CD4-positive, CD25-positive, alpha-beta regulatory T cell (primary cell): Measurements from ENCODE around the gene BABAM2. TPM values are rescaled to one million over a fixed set of nuclear protein-coding genes. Genes with fewer than 3 reads are reported as not detected.

Experiments used
- ATAC-seq, 2 donors: fragments of 150-1000 bp; cut with Tn5 transposase; one replicate each; pipeline ENCODE4 v1.10.0; 2021; ENCODE audit warnings: low read depth in 2 of 2, moderate number of reproducible peaks in 2 of 2, moderate library complexity in 1 of 2
- DNase-seq, 3 donors: peaks; one replicate each; pipeline versions ENCODE4 v3.0.0 to v3.0.0-alpha.2; 2012 to 2022; ENCODE audit warnings: mixed read lengths in 1 of 3
- H3K27ac ChIP-seq: one replicate; pipeline ENCODE4 v1.7.0; 2013; ENCODE audit warnings: mild to moderate bottlenecking, low read length; ENCODE audit not compliant: insufficient read depth, poor library complexity, severe bottlenecking
- H3K27me3 ChIP-seq: one replicate; pipeline ENCODE4 v1.7.0; 2013; ENCODE audit warnings: low read length; ENCODE audit not compliant: control insufficient read depth, insufficient read depth
- H3K36me3 ChIP-seq: one replicate; pipeline ENCODE4 v1.7.0; 2013; ENCODE audit warnings: mild to moderate bottlenecking, low read length, moderate library complexity; ENCODE audit not compliant: control insufficient read depth, insufficient read depth
- H3K4me1 ChIP-seq: 2 replicates; pipeline ENCODE4 v1.7.0; 2013; ENCODE audit warnings: mild to moderate bottlenecking, low read length; ENCODE audit not compliant: insufficient read depth, control insufficient read depth, poor library complexity, severe bottlenecking
- H3K4me3 ChIP-seq: one replicate; pipeline ENCODE4 v1.7.0; 2013; ENCODE audit warnings: low read depth, mild to moderate bottlenecking, low read length, moderate library complexity
- H3K9me3 ChIP-seq, 2 experiments: 1 replicate in 1 of 2; 2 replicates in 1 of 2; pipeline ENCODE4 v1.7.0; 2013; ENCODE audit warnings: low read length in 2 of 2, mild to moderate bottlenecking in 1 of 2, moderate library complexity in 1 of 2; ENCODE audit not compliant: control insufficient read depth in 2 of 2
- H3K27ac Mint-ChIP-seq, 3 donors: one replicate each; pipeline ENCODE4 v1.8.0; 2020 to 2022; ENCODE audit warnings: mild to moderate bottlenecking in 3 of 3, mixed read lengths in 3 of 3, moderate library complexity in 2 of 3
- H3K27me3 Mint-ChIP-seq: one replicate; pipeline ENCODE4 v1.8.0; 2022; ENCODE audit warnings: mild to moderate bottlenecking, mixed read lengths
- H3K36me3 Mint-ChIP-seq: one replicate; pipeline ENCODE4 v1.8.0; 2020; ENCODE audit warnings: mixed read lengths
- H3K4me1 Mint-ChIP-seq, 4 donors: one replicate each; pipeline ENCODE4 v1.8.0; 2020 to 2022; ENCODE audit warnings: mixed read lengths in 4 of 4, mild to moderate bottlenecking in 1 of 4
- H3K4me3 Mint-ChIP-seq, 4 donors: one replicate each; pipeline ENCODE4 v1.8.0; 2020 to 2022; ENCODE audit warnings: mild to moderate bottlenecking in 4 of 4, mixed read lengths in 4 of 4, moderate library complexity in 3 of 4
- H3K9me3 Mint-ChIP-seq, 7 donors: one replicate each; pipeline ENCODE4 v1.8.0; 2020 to 2022; ENCODE audit warnings: mixed read lengths in 7 of 7, mild to moderate bottlenecking in 3 of 7, moderate library complexity in 2 of 7
- polyA plus RNA-seq, 4 donors: library from polyadenylated mRNA; unstranded; fragments of 300-500 nt; fragmentation: Illumina TruSeq; gene quantifications; one replicate each; pipeline ENCODE4 v1.2.3, GENCODE V29; 2021
- total RNA-seq: library from RNA; stranded (reverse); gene quantifications from one replicate; pipeline ENCODE4 v1.2.3, GENCODE V29; 2022

BABAM2 gene
- total and polyA plus RNA-seq, 5 donors from 2014 or later: 42.9 to 70.0 (median 58.5) TPM

DNA sequence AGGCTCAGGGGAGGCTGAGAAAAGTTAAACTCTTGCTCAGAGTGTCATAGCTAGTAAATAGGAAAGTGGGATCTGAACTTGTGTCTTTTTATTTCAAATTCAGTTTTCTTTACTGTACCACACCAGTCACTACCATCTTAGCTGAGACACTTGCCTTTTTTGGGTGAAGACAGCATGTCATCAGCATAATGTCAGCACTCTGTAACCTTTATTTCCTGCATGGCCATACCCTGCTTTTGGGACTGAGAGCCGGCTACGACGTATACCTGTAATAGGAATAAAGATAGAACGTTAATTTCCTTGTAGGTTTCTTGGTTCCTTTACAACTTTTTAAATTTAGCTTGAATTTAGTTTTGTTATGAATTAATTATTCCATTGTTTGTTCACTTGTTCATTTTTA is 202.8 kb downstream of the BABAM2 start:
- ATAC-seq (no peak), DNase-seq (no peak)
- Histone ChIP-seq H3K27me3 (no peaks in the 10 kb centered on the region), H3K4me3 (no peak overlapping the region), H3K4me1 (no peaks in the 10 kb centered on the region), H3K27ac (no peak overlapping the region), H3K36me3 (no peaks in the 10 kb centered on the region), H3K9me3 (no peaks in the 10 kb centered on the region)
- Mint-ChIP-seq H3K27me3 (no peaks in the 10 kb centered on the region), H3K4me3 (no peak overlapping the region), H3K36me3 (peaks cover 16% of the 10 kb centered on the region), H3K27ac (no peak overlapping the region), H3K4me1 (peaks cover 0 to 5% (median 0%) of the 10 kb centered on the region in 4 donors), H3K9me3 (no peaks in the 10 kb centered on the region)

DNA sequence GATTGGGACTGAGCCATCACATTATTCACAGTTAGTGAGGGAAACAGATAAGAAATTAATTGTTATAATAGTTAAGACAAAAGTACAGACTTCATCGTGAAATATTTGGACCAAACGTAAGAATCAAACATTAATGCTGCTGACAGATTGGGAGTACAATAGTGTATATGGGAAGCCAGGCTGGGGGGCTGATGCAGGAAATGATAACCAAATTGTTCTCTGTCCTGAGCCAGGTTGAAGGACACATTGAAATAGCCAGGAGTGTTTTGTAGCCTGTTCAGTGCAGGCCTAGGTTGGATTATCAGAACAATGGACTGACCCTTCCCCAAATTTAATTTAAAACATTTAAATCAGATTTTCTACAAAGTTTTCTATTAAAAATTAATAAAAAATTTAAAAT is 203.2 kb downstream of the BABAM2 start:
- H3K27ac ChIP-seq: no peak overlapping the region
- no peak overlapping the region for H3K4me3 Mint-ChIP-seq
- no peaks in the 10 kb centered on the region for H3K9me3 ChIP-seq
- peaks cover 13% of the 10 kb centered on the region for H3K36me3 Mint-ChIP-seq
- peaks cover 0 to 5% (median 0%) of the 10 kb centered on the region in 4 donors for H3K4me1 Mint-ChIP-seq
- no peaks in the 10 kb centered on the region for H3K36me3 ChIP-seq
- H3K4me3 ChIP-seq: no peak overlapping the region
- DNase-seq: no peak
- no peak overlapping the region for H3K27ac Mint-ChIP-seq
- H3K9me3 Mint-ChIP-seq: no peaks in the 10 kb centered on the region
- no peaks in the 10 kb centered on the region for H3K27me3 ChIP-seq
- ATAC-seq: no peak
- H3K27me3 Mint-ChIP-seq: no peaks in the 10 kb centered on the region
- H3K4me1 ChIP-seq: no peaks in the 10 kb centered on the region

DNA sequence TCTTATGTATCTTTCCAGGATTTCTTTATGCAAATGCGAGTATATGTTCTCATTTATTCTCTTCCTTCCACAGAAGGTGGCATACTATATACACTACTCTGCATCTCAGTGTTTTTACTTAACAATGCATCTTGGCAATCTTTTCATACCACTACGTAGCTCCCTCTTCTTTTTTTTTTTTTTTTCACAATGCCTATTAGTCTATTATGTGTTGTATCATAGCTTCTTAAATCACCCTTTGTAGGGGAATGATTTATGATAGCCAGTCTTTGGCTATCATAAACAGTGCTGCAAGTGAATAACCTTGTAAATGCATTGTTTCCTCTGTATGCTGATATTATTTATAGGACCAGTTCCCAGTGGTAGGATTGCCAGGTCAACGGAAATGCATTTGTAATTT is 204.2 kb downstream of the BABAM2 start:
- Histone ChIP-seq H3K27me3 (no peaks in the 10 kb centered on the region), H3K27ac (no peak overlapping the region), H3K4me1 (no peaks in the 10 kb centered on the region), H3K9me3 (no peaks in the 10 kb centered on the region), H3K4me3 (no peak overlapping the region), H3K36me3 (no peaks in the 10 kb centered on the region)
- Mint-ChIP-seq H3K27me3 (no peaks in the 10 kb centered on the region), H3K27ac (no peak overlapping the region), H3K9me3 (no peaks in the 10 kb centered on the region), H3K4me3 (no peak overlapping the region), H3K4me1 (no peaks in the 10 kb centered on the region), H3K36me3 (peaks cover 8% of the 10 kb centered on the region)
- DNase-seq (no peak), ATAC-seq (no peak)

DNA sequence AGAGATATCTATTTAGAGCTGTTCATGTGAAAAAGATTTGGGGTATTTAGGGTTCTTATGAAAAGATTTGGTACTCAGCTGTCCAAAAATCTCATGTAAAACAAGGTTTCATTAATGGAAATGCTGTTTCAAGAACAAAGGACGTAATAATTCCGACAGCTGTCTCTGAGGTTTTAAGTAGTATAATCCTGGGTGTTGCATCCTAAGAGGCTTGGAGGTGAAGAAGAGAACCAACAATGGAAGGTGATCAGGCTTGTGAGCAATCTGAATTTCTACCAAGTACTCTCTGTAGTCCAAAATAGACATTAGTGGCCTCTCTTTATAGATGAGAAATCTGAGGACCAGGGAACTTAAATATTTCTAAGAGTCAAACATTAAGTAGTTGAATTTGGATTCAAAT is 205.1 kb downstream of the BABAM2 start:
- H3K4me1 ChIP-seq: no peaks in the 10 kb centered on the region
- no peak overlapping the region for H3K4me3 ChIP-seq
- Mint-ChIP-seq H3K27me3 (no peaks in the 10 kb centered on the region), H3K4me3 (no peak overlapping the region), H3K27ac (no peak overlapping the region), H3K36me3 (peaks cover 11% of the 10 kb centered on the region), H3K4me1 (no peaks in the 10 kb centered on the region), H3K9me3 (no peaks in the 10 kb centered on the region)
- no peaks in the 10 kb centered on the region for H3K36me3 ChIP-seq
- ATAC-seq (no peak), DNase-seq (no peak)
- H3K9me3 ChIP-seq: no peaks in the 10 kb centered on the region
- H3K27ac ChIP-seq: no peak overlapping the region
- no peaks in the 10 kb centered on the region for H3K27me3 ChIP-seq

DNA sequence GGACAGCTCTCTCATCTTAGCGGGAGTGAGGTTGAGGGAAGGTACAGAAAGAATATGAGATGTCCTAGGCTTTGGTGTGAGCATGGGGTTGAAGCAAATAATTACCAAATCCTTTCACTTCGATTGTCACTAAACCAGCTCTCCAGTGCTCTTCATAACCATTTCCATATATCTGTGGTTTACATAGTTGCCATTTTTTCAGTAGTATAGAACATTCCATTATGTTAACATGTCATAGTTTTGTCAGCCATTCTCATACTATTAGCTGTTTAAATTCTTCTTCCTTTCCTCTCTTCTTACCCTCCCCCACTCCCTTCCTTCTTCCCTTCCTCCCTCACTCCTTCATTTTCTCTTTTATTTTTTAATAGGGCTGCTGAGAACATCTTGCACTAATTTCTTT is 205.9 kb downstream of the BABAM2 start:
- H3K9me3 Mint-ChIP-seq: no peaks in the 10 kb centered on the region
- Histone ChIP-seq H3K36me3 (no peaks in the 10 kb centered on the region), H3K4me3 (no peak overlapping the region), H3K4me1 (no peaks in the 10 kb centered on the region), H3K9me3 (no peaks in the 10 kb centered on the region), H3K27ac (no peak overlapping the region), H3K27me3 (no peaks in the 10 kb centered on the region)
- ATAC-seq (no peak), DNase-seq (no peak)
- peaks cover 0 to 3% (median 0%) of the 10 kb centered on the region in 4 donors for H3K4me1 Mint-ChIP-seq
- no peaks in the 10 kb centered on the region for H3K27me3 Mint-ChIP-seq
- H3K4me3 Mint-ChIP-seq: no peak overlapping the region
- peak overlapping the region in 1 of 3 donors; percentile 21 for H3K27ac Mint-ChIP-seq
- peaks cover 13% of the 10 kb centered on the region for H3K36me3 Mint-ChIP-seq

DNA sequence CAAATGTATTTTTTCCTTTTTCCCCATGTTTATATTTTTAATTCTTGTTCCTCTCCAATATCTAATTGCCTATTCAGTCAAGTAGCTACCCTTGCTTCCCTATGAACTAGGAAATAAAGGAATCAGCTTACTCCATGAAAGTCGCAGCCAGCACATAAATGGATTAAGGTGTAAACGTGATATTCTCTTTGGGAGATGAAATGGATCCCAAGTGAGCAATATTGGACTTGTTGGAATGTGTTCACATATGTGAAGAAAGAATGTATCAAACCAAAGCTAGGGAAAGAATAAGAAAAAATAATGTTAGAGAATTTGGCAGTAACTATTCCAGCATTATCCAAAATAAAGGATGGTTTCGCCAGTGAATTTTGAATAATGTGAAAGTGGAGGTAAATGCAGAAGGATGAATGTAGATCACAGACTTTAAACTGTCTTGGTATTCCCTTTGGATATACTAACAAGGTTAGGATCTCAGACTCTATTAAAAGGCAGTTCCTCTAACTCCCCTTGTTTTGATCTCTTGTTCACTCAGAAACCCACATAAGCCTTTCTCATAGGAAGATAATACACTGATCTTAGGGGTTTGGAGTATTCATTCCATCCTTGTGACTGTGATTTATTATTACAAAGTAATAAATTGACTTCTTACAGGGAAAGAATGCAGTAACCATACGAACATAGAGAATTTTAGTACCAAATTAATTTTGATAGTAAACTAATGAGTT is 208.1 kb downstream of the BABAM2 start:
- Mint-ChIP-seq H3K27ac (no peak overlapping the region), H3K27me3 (no peaks in the 10 kb centered on the region), H3K4me3 (no peak overlapping the region), H3K36me3 (peaks cover 16% of the 10 kb centered on the region), H3K4me1 (peaks cover 0 to 9% (median 1%) of the 10 kb centered on the region in 4 donors), H3K9me3 (no peaks in the 10 kb centered on the region)
- no peaks in the 10 kb centered on the region for H3K27me3 ChIP-seq
- H3K27ac ChIP-seq: no peak overlapping the region
- DNase-seq (no peak), ATAC-seq (no peak)
- no peaks in the 10 kb centered on the region for H3K36me3 ChIP-seq
- H3K9me3 ChIP-seq: no peaks in the 10 kb centered on the region
- no peak overlapping the region for H3K4me3 ChIP-seq
- no peaks in the 10 kb centered on the region for H3K4me1 ChIP-seq

DNA sequence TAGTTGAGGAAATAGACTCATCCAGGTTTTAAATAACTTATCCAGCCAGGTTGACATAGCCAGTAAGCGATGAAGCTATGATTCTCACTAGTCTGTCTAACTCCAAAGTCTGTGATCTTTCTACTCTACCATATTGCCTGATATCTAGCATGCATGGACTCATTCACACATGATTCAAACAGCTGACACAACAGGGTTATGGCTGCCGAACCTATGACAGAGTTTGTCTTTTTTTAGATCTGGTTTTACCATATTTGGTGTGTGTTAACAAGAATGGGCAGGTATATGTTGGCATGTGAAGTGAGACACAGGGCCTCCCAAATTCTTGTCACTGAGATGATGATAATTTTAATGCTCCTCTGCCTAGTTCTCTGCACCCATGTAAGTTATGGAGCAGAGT is 210.6 kb downstream of the BABAM2 start:
- Histone ChIP-seq H3K36me3 (no peaks in the 10 kb centered on the region), H3K9me3 (no peaks in the 10 kb centered on the region), H3K4me1 (no peaks in the 10 kb centered on the region), H3K27me3 (no peaks in the 10 kb centered on the region), H3K27ac (no peak overlapping the region), H3K4me3 (no peak overlapping the region)
- Mint-ChIP-seq H3K27ac (peak overlapping the region in 1 of 3 donors; percentile 28), H3K4me3 (no peak overlapping the region), H3K36me3 (peaks cover 16% of the 10 kb centered on the region), H3K4me1 (peaks cover 0 to 9% (median 1%) of the 10 kb centered on the region in 4 donors), H3K9me3 (no peaks in the 10 kb centered on the region), H3K27me3 (no peaks in the 10 kb centered on the region)
- ATAC-seq (no peak), DNase-seq (no peak)

DNA sequence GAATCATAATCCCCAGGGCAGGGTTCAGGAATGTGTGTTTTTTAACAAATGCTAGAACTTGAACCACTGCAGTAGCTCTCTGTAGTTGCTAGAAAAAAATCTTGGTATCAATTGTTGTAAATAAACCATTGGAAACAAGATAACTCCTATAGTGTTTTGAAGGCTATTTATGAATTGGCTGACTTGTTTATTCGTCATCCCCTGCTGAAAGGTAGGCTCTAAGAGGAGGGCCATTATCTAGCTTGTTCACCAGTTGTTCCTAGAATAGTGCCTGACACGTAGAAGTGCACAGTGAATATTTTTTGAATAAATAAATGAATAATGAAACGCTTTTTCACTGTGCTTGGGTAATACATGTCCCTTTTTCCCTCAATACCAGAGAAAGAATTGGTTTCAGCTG is 211.4 kb downstream of the BABAM2 start:
- H3K4me3 ChIP-seq: no peak overlapping the region
- H3K9me3 ChIP-seq: no peaks in the 10 kb centered on the region
- peaks cover 0 to 13% (median 1%) of the 10 kb centered on the region in 4 donors for H3K4me1 Mint-ChIP-seq
- no peak overlapping the region for H3K27ac Mint-ChIP-seq
- H3K4me1 ChIP-seq: no peaks in the 10 kb centered on the region
- no peaks in the 10 kb centered on the region for H3K27me3 ChIP-seq
- H3K36me3 Mint-ChIP-seq: peaks cover 10% of the 10 kb centered on the region
- ATAC-seq: no peak
- H3K27me3 Mint-ChIP-seq: no peaks in the 10 kb centered on the region
- no peak overlapping the region for H3K4me3 Mint-ChIP-seq
- no peaks in the 10 kb centered on the region for H3K9me3 Mint-ChIP-seq
- no peak for DNase-seq
- no peak overlapping the region for H3K27ac ChIP-seq
- H3K36me3 ChIP-seq: no peaks in the 10 kb centered on the region
